ENCODE results near the gene SLC47A2. TPM values are rescaled to one million over a fixed set of nuclear protein-coding genes. Genes with fewer than 3 reads are reported as not detected.

SLC47A2 gene
- total RNA-seq, 1 donor from 2014 or later: 0.74 TPM

DNA sequence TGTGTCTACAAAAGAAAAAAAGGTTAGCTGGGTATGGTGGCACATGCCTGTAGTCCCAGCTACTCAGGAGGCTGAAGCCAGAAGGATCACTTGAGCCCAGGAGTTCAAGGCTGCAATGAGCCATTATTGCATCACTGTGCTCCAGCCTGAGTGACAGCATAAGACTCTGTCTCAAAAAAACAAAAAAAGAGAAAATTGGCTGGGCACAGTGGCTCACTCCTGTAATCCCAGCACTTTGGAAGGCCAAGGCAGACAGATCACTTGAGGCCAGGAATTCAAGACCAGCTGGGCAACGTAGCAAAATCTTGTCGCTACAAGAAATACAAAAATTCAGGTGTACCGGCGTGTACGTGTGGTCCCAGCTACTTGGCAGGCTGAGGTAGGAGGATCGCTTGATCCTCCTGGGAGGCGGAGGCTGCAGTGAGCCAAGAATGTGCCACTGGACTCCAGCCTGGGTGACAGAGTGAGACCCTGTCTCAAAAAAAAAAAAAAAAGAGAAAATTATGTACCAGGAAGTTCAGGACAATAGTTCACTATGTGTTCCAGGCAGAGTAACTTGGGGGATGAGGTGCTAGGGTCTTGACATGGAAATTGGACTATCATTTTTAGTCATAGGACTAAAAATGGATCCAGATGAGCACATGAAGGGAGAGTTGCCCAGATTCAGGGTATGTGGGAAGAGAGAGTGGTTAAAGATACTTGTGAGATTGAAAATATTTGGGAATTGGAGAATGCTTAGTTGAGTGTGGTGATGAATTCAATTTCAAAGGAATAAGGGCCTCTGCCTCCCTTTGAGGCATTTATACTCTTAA, 56.8 kb downstream of the SLC47A2 start:
- intact Hi-C loops (cut with DNase I): loop anchor here (10.0 kb wide), 1 partner anchor 105 kb away; no protein-coding TSS in a partner anchor
- H3K36me3 ChIP-seq: peaks cover 0 to 48% of the 10 kb centered on the region in 2 donors

DNA sequence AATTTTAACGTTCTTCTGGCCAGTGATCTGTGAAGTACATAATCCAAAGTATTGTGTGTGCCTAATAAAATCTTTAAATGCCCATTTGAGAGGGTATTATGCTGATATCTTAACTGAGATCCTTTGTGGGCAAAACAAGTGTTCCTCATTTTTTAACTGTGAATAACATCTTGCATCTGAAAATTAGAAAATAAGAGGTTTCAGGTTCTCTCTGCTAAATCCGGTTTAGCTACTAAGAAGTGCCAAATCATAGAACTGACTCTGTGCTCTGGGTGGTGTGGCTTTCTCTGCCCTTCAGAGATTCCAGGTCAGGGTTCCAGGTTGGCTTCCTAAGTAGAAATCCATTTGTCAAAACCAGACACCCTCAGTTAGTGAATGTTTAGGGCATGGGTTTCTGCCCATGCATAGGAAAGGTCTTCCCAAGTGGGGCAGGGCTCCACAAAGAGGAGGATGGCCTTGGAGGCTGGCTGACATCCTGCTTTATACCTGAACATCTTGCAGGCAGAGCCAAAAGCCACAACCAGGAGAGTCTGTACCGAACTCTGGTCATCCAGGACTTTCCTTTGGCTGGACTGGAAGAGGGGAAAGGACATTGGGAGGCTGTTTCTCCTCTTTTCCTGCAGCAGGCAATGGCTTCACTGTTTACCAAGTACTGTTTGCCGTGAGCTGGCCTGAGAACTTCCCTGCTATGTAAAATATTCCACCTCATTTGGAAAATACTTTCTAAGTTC, 59.4 kb downstream of the SLC47A2 start:
- H3K4me3 ChIP-seq: no peak overlapping the region
- H3K9me3 ChIP-seq: no peaks in the 10 kb centered on the region
- peak in 1 of 2 donors; percentile 77 for DNase-seq (ENCODE audit: extremely low spot score in 2 of 2)
- no peak overlapping the region for H3K27ac ChIP-seq
- no peaks in the 10 kb centered on the region for H3K27me3 ChIP-seq
- TF ChIP-seq POLR2AphosphoS5 (IDR thresholded peaks at IDR 0.05; ENCODE audit: insufficient read depth in 1 of 2, low read depth in 1 of 2) (no peak), POLR2A (IDR thresholded peaks at IDR 0.05) (no peak)
- TF ChIP-seq, protein P1, sequence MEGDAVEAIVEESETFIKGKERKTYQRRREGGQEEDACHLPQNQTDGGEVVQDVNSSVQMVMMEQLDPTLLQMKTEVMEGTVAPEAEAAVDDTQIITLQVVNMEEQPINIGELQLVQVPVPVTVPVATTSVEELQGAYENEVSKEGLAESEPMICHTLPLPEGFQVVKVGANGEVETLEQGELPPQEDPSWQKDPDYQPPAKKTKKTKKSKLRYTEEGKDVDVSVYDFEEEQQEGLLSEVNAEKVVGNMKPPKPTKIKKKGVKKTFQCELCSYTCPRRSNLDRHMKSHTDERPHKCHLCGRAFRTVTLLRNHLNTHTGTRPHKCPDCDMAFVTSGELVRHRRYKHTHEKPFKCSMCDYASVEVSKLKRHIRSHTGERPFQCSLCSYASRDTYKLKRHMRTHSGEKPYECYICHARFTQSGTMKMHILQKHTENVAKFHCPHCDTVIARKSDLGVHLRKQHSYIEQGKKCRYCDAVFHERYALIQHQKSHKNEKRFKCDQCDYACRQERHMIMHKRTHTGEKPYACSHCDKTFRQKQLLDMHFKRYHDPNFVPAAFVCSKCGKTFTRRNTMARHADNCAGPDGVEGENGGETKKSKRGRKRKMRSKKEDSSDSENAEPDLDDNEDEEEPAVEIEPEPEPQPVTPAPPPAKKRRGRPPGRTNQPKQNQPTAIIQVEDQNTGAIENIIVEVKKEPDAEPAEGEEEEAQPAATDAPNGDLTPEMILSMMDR (IDR thresholded peaks at IDR 0.05): no peak
- H3K36me3 ChIP-seq: peaks cover 0 to 36% of the 10 kb centered on the region in 2 donors
- intact Hi-C loops (cut with DNase I): loop anchor here (10.0 kb wide), 1 partner anchor 108 kb away; no protein-coding TSS in a partner anchor
- H3K4me1 ChIP-seq: peaks cover 25% of the 10 kb centered on the region

More for the DNA sequence above, 56.8 kb downstream of the SLC47A2 start:
- Histone ChIP-seq H3K9me3 (no peaks in the 10 kb centered on the region), H3K27me3 (no peaks in the 10 kb centered on the region), H3K4me3 (no peak overlapping the region), H3K27ac (no peak overlapping the region), H3K4me1 (peaks cover 5% of the 10 kb centered on the region)
- TF ChIP-seq, protein P1 (IDR thresholded peaks at IDR 0.05): no peak
- no peak for TF ChIP-seq POLR2AphosphoS5 (IDR thresholded peaks at IDR 0.05; ENCODE audit: insufficient read depth in 1 of 2, low read depth in 1 of 2)
- TF ChIP-seq POLR2A (IDR thresholded peaks at IDR 0.05): no peak
- DNase-seq (ENCODE audit: extremely low spot score in 2 of 2): peak in 1 of 2 donors; percentile 29

DNA sequence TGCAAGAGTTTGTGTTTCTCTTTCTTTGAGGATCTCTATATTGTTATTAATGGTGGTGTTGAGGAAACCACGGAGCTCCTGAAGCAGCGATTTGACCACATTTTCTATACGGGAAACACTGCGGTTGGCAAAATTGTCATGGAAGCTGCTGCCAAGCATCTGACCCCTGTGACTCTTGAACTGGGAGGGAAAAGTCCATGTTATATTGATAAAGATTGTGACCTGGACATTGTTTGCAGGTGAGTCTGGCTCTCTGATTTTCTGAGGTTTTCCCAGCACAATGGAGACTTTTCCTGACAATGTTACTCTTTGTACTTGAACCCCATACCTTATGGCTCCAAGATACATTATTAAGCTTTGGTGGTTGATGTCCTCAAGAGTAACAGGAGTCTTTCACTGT, 60.0 kb downstream of the SLC47A2 start:
- DNase-seq (ENCODE audit: extremely low spot score in 2 of 2): no peak
- no peaks in the 10 kb centered on the region for H3K9me3 ChIP-seq
- H3K27ac ChIP-seq: no peak overlapping the region
- H3K4me1 ChIP-seq: peaks cover 32% of the 10 kb centered on the region
- no peaks in the 10 kb centered on the region for H3K27me3 ChIP-seq
- H3K4me3 ChIP-seq: no peak overlapping the region
- TF ChIP-seq, protein P1 (IDR thresholded peaks at IDR 0.05): no peak
- TF ChIP-seq POLR2A (IDR thresholded peaks at IDR 0.05) (no peak), POLR2AphosphoS5 (IDR thresholded peaks at IDR 0.05; ENCODE audit: insufficient read depth in 1 of 2, low read depth in 1 of 2) (no peak)
- intact Hi-C loops (cut with DNase I): loop anchor here (10.0 kb wide), 1 partner anchor 108 kb away; no protein-coding TSS in a partner anchor
- H3K36me3 ChIP-seq: peaks cover 0 to 34% of the 10 kb centered on the region in 2 donors

DNA sequence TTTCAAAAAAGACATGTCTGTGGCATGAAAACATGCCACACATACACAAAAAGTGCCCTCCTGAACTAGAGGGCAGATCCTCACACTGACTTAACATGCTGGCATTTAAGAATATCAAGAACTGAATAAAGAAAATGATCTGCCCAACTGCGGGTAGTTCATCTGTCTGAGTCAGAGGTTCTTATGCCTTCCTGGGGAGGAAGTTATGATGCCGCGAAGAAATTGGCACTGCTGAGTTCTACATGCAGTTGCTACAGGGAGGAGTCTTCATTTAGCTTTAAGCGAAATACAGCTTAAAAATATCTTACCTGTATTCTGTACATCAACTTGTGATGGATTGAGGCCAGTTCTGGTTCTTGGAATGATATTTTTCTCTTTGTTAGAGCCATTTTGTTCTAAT, 61.5 kb downstream of the SLC47A2 start:
- peaks cover 0 to 34% of the 10 kb centered on the region in 2 donors for H3K36me3 ChIP-seq
- peak in 1 of 2 donors; percentile 42 for DNase-seq (ENCODE audit: extremely low spot score in 2 of 2)
- H3K4me3 ChIP-seq: no peak overlapping the region
- no peak overlapping the region for H3K27ac ChIP-seq
- no peaks in the 10 kb centered on the region for H3K27me3 ChIP-seq
- intact Hi-C loops (cut with DNase I): loop anchor here (10.0 kb wide), 1 partner anchor 110 kb away; no protein-coding TSS in a partner anchor
- H3K4me1 ChIP-seq: peaks cover 47% of the 10 kb centered on the region
- TF ChIP-seq POLR2A (IDR thresholded peaks at IDR 0.05) (no peak), POLR2AphosphoS5 (IDR thresholded peaks at IDR 0.05; ENCODE audit: insufficient read depth in 1 of 2, low read depth in 1 of 2) (no peak)
- TF ChIP-seq, protein P1 (IDR thresholded peaks at IDR 0.05): no peak
- H3K9me3 ChIP-seq: no peaks in the 10 kb centered on the region

All from vagina (tissue), 2 donors.